Trophoblast cell (in vitro differentiated cells and primary cell): ENCODE results near the gene ARRDC5. TPM values are rescaled to one million over a fixed set of nuclear protein-coding genes. Genes with fewer than 3 reads are reported as not detected.
A peak's percentile ranks its signal among the peaks of the same experiment; 100 is the strongest.
"Not testable (repeated sequence)": the region's sequence is repeated elsewhere in the genome, so short reads cannot be mapped to it uniquely, and the experiment has no call there.

Source experiments
- DNase-seq, 2 donors: peaks; one replicate each; pipeline ENCODE4 v3.0.0-alpha.2; 2016
- H2AFZ ChIP-seq: 2 replicates; pipeline ENCODE4 v1.6.1; 2013; ENCODE audit warnings: low read length, moderate library complexity, mild to moderate bottlenecking; ENCODE audit not compliant: insufficient read depth, poor library complexity
- H2AK5ac ChIP-seq: 2 replicates; pipeline ENCODE4 v1.6.1; 2013; ENCODE audit warnings: mild to moderate bottlenecking, low read length
- H2BK120ac ChIP-seq: 2 replicates; pipeline ENCODE4 v1.6.1; 2013; ENCODE audit warnings: low read length, mild to moderate bottlenecking, moderate library complexity; ENCODE audit not compliant: insufficient read depth, poor library complexity
- H2BK12ac ChIP-seq: 2 replicates; pipeline ENCODE4 v1.6.1; 2013; ENCODE audit warnings: mild to moderate bottlenecking, low read length, moderate library complexity
- H2BK5ac ChIP-seq: 2 replicates; pipeline ENCODE4 v1.6.1; 2013; ENCODE audit warnings: low read length, low read depth, moderate library complexity, mild to moderate bottlenecking; ENCODE audit not compliant: poor library complexity
- H3K14ac ChIP-seq: 2 replicates; pipeline ENCODE4 v1.6.1; 2013; ENCODE audit warnings: mild to moderate bottlenecking, low read length
- H3K18ac ChIP-seq: 2 replicates; pipeline ENCODE4 v1.6.1; 2013; ENCODE audit warnings: mild to moderate bottlenecking, low read length
- H3K23ac ChIP-seq: 2 replicates; pipeline ENCODE4 v1.6.1; 2013; ENCODE audit warnings: low read length
- H3K27ac ChIP-seq: 2 replicates; pipeline ENCODE4 v1.5.1; 2013; ENCODE audit warnings: low read depth, mild to moderate bottlenecking, inconsistent platforms, low read length, moderate library complexity
- H3K27me3 ChIP-seq: 2 replicates; pipeline ENCODE4 v1.6.1; 2013; ENCODE audit warnings: inconsistent platforms, mild to moderate bottlenecking, low read length, moderate library complexity; ENCODE audit not compliant: insufficient read depth
- H3K36me3 ChIP-seq, 2 experiments: 1 replicate in 1 of 2; 2 replicates in 1 of 2; pipeline ENCODE4 v1.6.1; 2013; ENCODE audit warnings: low read length in 2 of 2, mild to moderate bottlenecking in 2 of 2, moderate library complexity in 1 of 2; ENCODE audit not compliant: insufficient read depth in 2 of 2, control insufficient read depth in 1 of 2
- H3K4ac ChIP-seq: 2 replicates; pipeline ENCODE4 v1.6.1; 2013; ENCODE audit warnings: low read depth, mild to moderate bottlenecking, low read length, moderate library complexity
- H3K4me1 ChIP-seq, 2 experiments: 1 replicate in 1 of 2; 2 replicates in 1 of 2; pipeline ENCODE4 v1.6.1; 2013; ENCODE audit warnings: low read length in 2 of 2, mild to moderate bottlenecking in 2 of 2, moderate library complexity in 1 of 2; ENCODE audit not compliant: insufficient read depth in 2 of 2, control insufficient read depth in 1 of 2
- H3K4me2 ChIP-seq: 2 replicates; pipeline ENCODE4 v1.6.1; 2013; ENCODE audit warnings: inconsistent platforms, mild to moderate bottlenecking, low read length, moderate library complexity
- H3K4me3 ChIP-seq: 2 replicates; pipeline ENCODE4 v1.5.1; 2013; ENCODE audit warnings: mild to moderate bottlenecking, low read depth, low read length, inconsistent platforms
- H3K79me1 ChIP-seq: one replicate; pipeline ENCODE4 v1.6.1; 2013; ENCODE audit warnings: low read length
- H3K79me2 ChIP-seq: 2 replicates; pipeline ENCODE4 v1.6.1; 2013; ENCODE audit warnings: low read length, mild to moderate bottlenecking; ENCODE audit not compliant: control insufficient read depth, insufficient read depth, poor library complexity
- H3K9ac ChIP-seq: 2 replicates; pipeline ENCODE4 v1.6.1; 2013; ENCODE audit warnings: mild to moderate bottlenecking, low read length
- H3K9me3 ChIP-seq: 2 replicates; pipeline ENCODE4 v1.6.1; 2013; ENCODE audit warnings: low read depth, mild to moderate bottlenecking, control low read depth, inconsistent platforms, low read length; ENCODE audit not compliant: insufficient read depth
- H4K12ac ChIP-seq: 2 replicates; pipeline ENCODE4 v1.6.1; 2013; ENCODE audit warnings: low read depth, mild to moderate bottlenecking, low read length, moderate library complexity
- H4K8ac ChIP-seq: 2 replicates; pipeline ENCODE4 v1.6.1; 2013; ENCODE audit warnings: low read depth, mild to moderate bottlenecking, low read length, moderate library complexity
- H4K91ac ChIP-seq: one replicate; pipeline ENCODE4 v1.6.1; 2013; ENCODE audit warnings: low read depth, mild to moderate bottlenecking, low read length, moderate library complexity
- WGBS: extraction: QIAGEN DNeasy Blood & Tissue Kit; methylation state at CpG from one replicate; pipeline ENCODE4 v1.1.7; 2013; ENCODE audit warnings: missing lambda C conversion rate; ENCODE audit not compliant: insufficient read length, insufficient coverage; ENCODE audit errors: extremely low coverage; 5-methylcytosine and 5-hydroxymethylcytosine counted together
- polyA plus RNA-seq: library from polyadenylated mRNA; stranded (reverse); fragments of 200-250 nt; gene quantifications from 2 replicates; pipeline ENCODE4 v1.2.3, GENCODE V29; 2013

ARRDC5 gene
- not detected in 2 replicates for polyA plus RNA-seq

GRCh38 chr19:4902796-4903195 is at the start of gene ARRDC5:
Gene ARRDC5, minus strand, starts transcription at chr19:4902896. Its CDS starts 71 bp downstream, at chr19:4902825.
- H4K91ac ChIP-seq, result no peak within 1 kb of the TSS
- H3K79me2 ChIP-seq, result no peaks in the 10 kb centered on the region
- WGBS, result no CpG with 5 or more reads among the region's 7 CpGs

GRCh38 chr19:4951656-4952055 is 49.0 kb upstream of the ARRDC5 start:
- H2BK12ac ChIP-seq, result no peak overlapping the region
- no peak overlapping the region for H3K18ac ChIP-seq
- H3K9me3 ChIP-seq, result no peaks in the 10 kb centered on the region
- H3K23ac ChIP-seq, result no peak overlapping the region
- no peak overlapping the region for H3K9ac ChIP-seq
- no peak overlapping the region for H2AFZ ChIP-seq
- no peak overlapping the region for H4K12ac ChIP-seq
- H3K27ac ChIP-seq, result peak overlapping the region; percentile 72
- H2BK5ac ChIP-seq, result no peak overlapping the region
- no peak overlapping the region for H2AK5ac ChIP-seq
- H3K4ac ChIP-seq, result no peak overlapping the region
- H3K79me1 ChIP-seq, result peaks cover 4% of the 10 kb centered on the region
- H3K4me1 ChIP-seq, result peaks cover 5 to 9% of the 10 kb centered on the region in 2 experiments
- no peak overlapping the region for H2BK120ac ChIP-seq
- H3K4me3 ChIP-seq, result no peak overlapping the region
- no CpG with 5 or more reads among the region's 11 CpGs for WGBS
- no peaks in the 10 kb centered on the region for H3K27me3 ChIP-seq
- no peaks in the 10 kb centered on the region for H3K79me2 ChIP-seq
- DNase-seq, result peak; percentile 77 to 89
- H4K8ac ChIP-seq, result no peak overlapping the region
- H3K36me3 ChIP-seq, result peaks cover 39 to 40% of the 10 kb centered on the region in 2 experiments
- H3K14ac ChIP-seq, result no peak overlapping the region
- H3K4me2 ChIP-seq, result peak overlapping the region; percentile 31
- no peak overlapping the region for H4K91ac ChIP-seq

More at GRCh38 chr19:4902796-4903195, at the start of gene ARRDC5:
- Histone ChIP-seq H3K27me3 (no peaks in the 10 kb centered on the region), H3K23ac (no peak within 1 kb of the TSS), H2BK120ac (no peak within 1 kb of the TSS), H2AK5ac (no peak within 1 kb of the TSS), H3K79me1 (no peaks in the 10 kb centered on the region), H4K8ac (no peak within 1 kb of the TSS), H3K27ac (no peak within 1 kb of the TSS), H3K18ac (no peak within 1 kb of the TSS), H2AFZ (no peak within 1 kb of the TSS), H2BK12ac (no peak within 1 kb of the TSS), H3K4me1 (no peaks in the 10 kb centered on the region), H3K9ac (no peak within 1 kb of the TSS), H2BK5ac (no peak within 1 kb of the TSS), H3K4ac (no peak within 1 kb of the TSS), H3K36me3 (no peaks in the 10 kb centered on the region), H4K12ac (no peak within 1 kb of the TSS), H3K4me2 (no peak within 1 kb of the TSS), H3K14ac (no peak within 1 kb of the TSS), H3K4me3 (no peak within 1 kb of the TSS), H3K9me3 (no peaks in the 10 kb centered on the region)
- DNase-seq, result no peak

DNA sequence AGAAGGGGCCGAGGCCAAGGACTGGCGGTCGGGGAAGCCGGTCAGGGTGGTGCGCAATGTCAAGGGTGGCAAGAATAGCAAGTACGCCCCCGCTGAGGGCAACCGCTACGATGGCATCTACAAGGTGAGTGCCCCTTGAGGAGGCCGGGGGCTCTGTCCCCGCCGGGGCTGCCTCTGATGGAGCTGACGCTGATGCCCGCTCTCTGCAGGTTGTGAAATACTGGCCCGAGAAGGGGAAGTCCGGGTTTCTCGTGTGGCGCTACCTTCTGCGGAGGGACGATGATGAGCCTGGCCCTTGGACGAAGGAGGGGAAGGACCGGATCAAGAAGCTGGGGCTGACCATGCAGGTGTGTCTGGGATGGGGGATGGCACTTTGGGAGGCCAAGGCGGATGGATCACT is 48.0 kb upstream of the ARRDC5 start:
- not testable (repeated sequence) for H3K4me1 ChIP-seq, H2BK120ac ChIP-seq, H2BK12ac ChIP-seq, H3K18ac ChIP-seq, H3K9ac ChIP-seq, H3K79me2 ChIP-seq, H3K79me1 ChIP-seq, H2AK5ac ChIP-seq, H3K4ac ChIP-seq, H3K23ac ChIP-seq, H2AFZ ChIP-seq, H3K4me2 ChIP-seq, H4K12ac ChIP-seq, H2BK5ac ChIP-seq, H3K4me3 ChIP-seq, H3K9me3 ChIP-seq, H4K8ac ChIP-seq, H3K27me3 ChIP-seq, H3K27ac ChIP-seq, H3K14ac ChIP-seq
- DNase-seq, result peak in 1 of 2 donors; percentile 9
- no CpG with 5 or more reads among the region's 23 CpGs for WGBS
- peaks cover 39 to 40% of the 10 kb centered on the region in 2 experiments for H3K36me3 ChIP-seq
- peak overlapping the region; percentile 7 for H4K91ac ChIP-seq

DNA sequence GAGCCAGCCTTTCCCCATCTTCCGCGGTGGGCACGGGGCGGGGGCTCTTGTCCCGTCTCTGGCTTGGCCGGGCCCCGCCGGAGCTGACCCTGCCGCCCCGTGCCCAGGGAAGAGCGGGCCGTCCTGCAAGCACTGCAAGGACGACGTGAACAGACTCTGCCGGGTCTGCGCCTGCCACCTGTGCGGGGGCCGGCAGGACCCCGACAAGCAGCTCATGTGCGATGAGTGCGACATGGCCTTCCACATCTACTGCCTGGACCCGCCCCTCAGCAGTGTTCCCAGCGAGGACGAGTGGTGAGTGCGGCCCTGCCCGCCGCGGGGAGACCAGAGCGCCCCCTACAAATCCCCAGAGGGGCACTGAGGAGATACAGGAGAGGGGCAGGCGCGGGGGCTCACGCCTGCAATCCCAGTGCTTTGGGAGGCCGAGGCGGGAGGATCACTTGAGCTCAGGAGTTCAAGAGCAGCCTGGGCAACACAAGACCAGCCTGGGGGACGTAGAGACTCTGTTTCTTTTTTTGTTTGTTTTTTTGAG is 39.0 kb upstream of the ARRDC5 start:
- not testable (repeated sequence) for H3K14ac ChIP-seq, DNase-seq, H3K4me3 ChIP-seq, H3K23ac ChIP-seq, H3K9me3 ChIP-seq, H2BK12ac ChIP-seq, H3K9ac ChIP-seq, H2AFZ ChIP-seq, H4K12ac ChIP-seq, H2AK5ac ChIP-seq, H4K8ac ChIP-seq, H3K27me3 ChIP-seq, H3K79me1 ChIP-seq, H3K27ac ChIP-seq, H2BK120ac ChIP-seq, H3K4ac ChIP-seq, H4K91ac ChIP-seq, H3K4me2 ChIP-seq, H2BK5ac ChIP-seq, H3K79me2 ChIP-seq, H3K4me1 ChIP-seq, H3K18ac ChIP-seq
- peaks cover 40 to 47% of the 10 kb centered on the region in 2 experiments for H3K36me3 ChIP-seq
- WGBS, result no CpG with 5 or more reads among the region's 35 CpGs
